ENCODE results near the gene PIP5K1C. TPM values are rescaled to one million over a fixed set of nuclear protein-coding genes. Genes with fewer than 3 reads are reported as not detected.

The PIP5K1C gene
- total and polyA plus RNA-seq, 9 of the 15 experiments (the other 6 are each of a cell fraction or from before 2014, with no cell fraction given) = 0.38 to 22.1 (median 4.1) TPM

- TF ChIP-seq RBFOX2 (IDR thresholded peaks at IDR 0.05; ENCODE audit: low read depth, low read length) = peak; percentile 39; the same call in 1 of the 2 replicates
- TF ChIP-seq, protein P1, sequence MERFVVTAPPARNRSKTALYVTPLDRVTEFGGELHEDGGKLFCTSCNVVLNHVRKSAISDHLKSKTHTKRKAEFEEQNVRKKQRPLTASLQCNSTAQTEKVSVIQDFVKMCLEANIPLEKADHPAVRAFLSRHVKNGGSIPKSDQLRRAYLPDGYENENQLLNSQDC (CRISPR knock-in tag; IDR thresholded peaks at IDR 0.05) = no peak
- no peak for TF ChIP-seq RBM39 (optimal IDR thresholded peaks at IDR 0.05; ENCODE audit: low read depth, low read length)
- no peak for TF ChIP-seq PHB (CRISPR knock-in tag; IDR thresholded peaks at IDR 0.05)
- TF ChIP-seq ZNF24 (IDR thresholded peaks at IDR 0.05) = no peak
- TF ChIP-seq PHF8 (IDR thresholded peaks at IDR 0.05; ENCODE audit: borderline replicate concordance, low read length) = peak; percentile 30; the same call in 1 of the 2 replicates
- TF ChIP-seq KAT8 (IDR thresholded peaks at IDR 0.05; ENCODE audit: low read depth) = no peak
- no peak for TF ChIP-seq TAL1 (IDR thresholded peaks at IDR 0.05)
- no peak for TF ChIP-seq ZNF124 (CRISPR knock-in tag; IDR thresholded peaks at IDR 0.05)
- peak; percentile 35; the same call in 1 of the 2 replicates for TF ChIP-seq ZNF592 (IDR thresholded peaks at IDR 0.05)
- TF ChIP-seq GATA2 (CRISPR knock-in tag; IDR thresholded peaks at IDR 0.05) = no peak
- no peak for TF ChIP-seq POLR2AphosphoS2 (IDR thresholded peaks at IDR 0.05; ENCODE audit: low read length)
- peak; percentile 65 for TF ChIP-seq CXXC5 (CRISPR knock-in tag; IDR thresholded peaks at IDR 0.05)
- no peak for TF ChIP-seq TOE1 (IDR thresholded peaks at IDR 0.05; ENCODE audit: borderline replicate concordance)
- TF ChIP-seq TOE1 (CRISPR knock-in tag; IDR thresholded peaks at IDR 0.05; ENCODE audit: borderline replicate concordance, low read depth) = no peak
- no peak for TF ChIP-seq ZNF316 (IDR thresholded peaks at IDR 0.05)
- TF ChIP-seq DPF2 (IDR thresholded peaks at IDR 0.05) = no peak
- TF ChIP-seq, protein P2, sequence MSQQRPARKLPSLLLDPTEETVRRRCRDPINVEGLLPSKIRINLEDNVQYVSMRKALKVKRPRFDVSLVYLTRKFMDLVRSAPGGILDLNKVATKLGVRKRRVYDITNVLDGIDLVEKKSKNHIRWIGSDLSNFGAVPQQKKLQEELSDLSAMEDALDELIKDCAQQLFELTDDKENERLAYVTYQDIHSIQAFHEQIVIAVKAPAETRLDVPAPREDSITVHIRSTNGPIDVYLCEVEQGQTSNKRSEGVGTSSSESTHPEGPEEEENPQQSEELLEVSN (IDR thresholded peaks at IDR 0.05; ENCODE audit: borderline replicate concordance in 1 of 2, extremely low read depth in 1 of 2, insufficient read depth in 1 of 2, insufficient read length in 1 of 2, low read depth in 1 of 2, low read length in 1 of 2, poor library complexity in 1 of 2, severe bottlenecking in 1 of 2) = peak; percentile 25 to 80
- no peak for TF ChIP-seq CC2D1A (IDR thresholded peaks at IDR 0.05)
- peak; percentile 36; the same call in 1 of the 2 replicates for TF ChIP-seq L3MBTL2 (IDR thresholded peaks at IDR 0.05)
- TF ChIP-seq MAFK (IDR thresholded peaks at IDR 0.05; ENCODE audit: low read length) = no peak
- no peak for TF ChIP-seq GTF2E2 (tag; IDR thresholded peaks at IDR 0.05)
- TF ChIP-seq NKRF (IDR thresholded peaks at IDR 0.05; ENCODE audit: borderline replicate concordance) = no peak
Measured at GRCh38 chr19:3585301-3586126, 114.8 kb downstream of the PIP5K1C start, which contains the start of gene GIPC3 (continued).
